GM23338 (cell line): Measurements from ENCODE around the gene TMEM245. TPM values are rescaled to one million over a fixed set of nuclear protein-coding genes. Genes with fewer than 3 reads are reported as not detected.

Source experiments
- ATAC-seq: fragments of 200-7000 bp; cut with Tn5 transposase; 3 replicates; pipeline ENCODE4 v1.9.1; 2020
- DNase-seq: peaks from one replicate; pipeline ENCODE4 v3.0.0-alpha.2; 2015; ENCODE audit warnings: low spot score
- H2AFZ ChIP-seq: fragments of 200-600 bp; sonication (generic); 2 replicates; pipeline ENCODE4 v1.8.0; 2016; ENCODE audit warnings: antibody characterized with exemption, mild to moderate bottlenecking, moderate library complexity
- H3F3A ChIP-seq: fragments of 200-600 bp; sonication (generic); replicated peaks from 2 replicates; pipeline ENCODE4 v1.8.0; 2017; ENCODE audit warnings: antibody characterized with exemption, mixed run types, low read depth
- H3K27ac ChIP-seq: fragments of 200-600 bp; sonication (generic); 2 replicates; pipeline ENCODE4 v1.6.1; 2016; ENCODE audit warnings: low read depth
- H3K27me3 ChIP-seq: fragments of 200-600 bp; sonication (generic); 2 replicates; pipeline ENCODE4 v1.8.0; 2016; ENCODE audit warnings: mild to moderate bottlenecking, mixed run types, moderate library complexity; ENCODE audit not compliant: insufficient read depth
- H3K36me3 ChIP-seq: fragments of 200-600 bp; sonication (generic); 2 replicates; pipeline ENCODE4 v1.8.0; 2016; ENCODE audit warnings: mild to moderate bottlenecking; ENCODE audit not compliant: insufficient read depth
- H3K4me1 ChIP-seq: fragments of 200-600 bp; sonication (generic); 2 replicates; pipeline ENCODE4 v1.8.0; 2016; ENCODE audit warnings: mild to moderate bottlenecking, moderate library complexity; ENCODE audit not compliant: insufficient read depth
- H3K4me2 ChIP-seq: fragments of 200-600 bp; sonication (generic); 2 replicates; pipeline ENCODE4 v1.7.1; 2017; ENCODE audit warnings: mixed run types
- H3K4me3 ChIP-seq: fragments of 200-600 bp; sonication (generic); 2 replicates; pipeline ENCODE4 v1.6.1; 2016; ENCODE audit warnings: mixed run types
- H3K79me2 ChIP-seq: fragments of 200-600 bp; sonication (generic); replicated peaks from 2 replicates; pipeline ENCODE4 v1.8.0; 2017; ENCODE audit warnings: mild to moderate bottlenecking; ENCODE audit not compliant: insufficient read depth
- H3K9me2 ChIP-seq: fragments of 200-600 bp; sonication (generic); 2 replicates; pipeline ENCODE4 v1.8.0; 2017; ENCODE audit not compliant: insufficient read depth
- H4K20me1 ChIP-seq: fragments of 200-600 bp; sonication (generic); replicated peaks from 2 replicates; pipeline ENCODE4 v1.8.0; 2017; ENCODE audit warnings: mild to moderate bottlenecking; ENCODE audit not compliant: insufficient read depth
- H3K27ac Mint-ChIP-seq: 2 replicates; pipeline ENCODE4 v1.8.0; 2020; ENCODE audit warnings: inconsistent platforms, mild to moderate bottlenecking, moderate library complexity, mixed read lengths
- H3K27me3 Mint-ChIP-seq: 3 replicates; pipeline ENCODE4 v1.8.0; 2022; ENCODE audit warnings: low read depth, mild to moderate bottlenecking, moderate library complexity, mixed read lengths, inconsistent platforms; ENCODE audit not compliant: insufficient read depth, poor library complexity
- H3K36me3 Mint-ChIP-seq: 3 replicates; pipeline ENCODE4 v1.8.0; 2021; ENCODE audit warnings: low read depth, mild to moderate bottlenecking, inconsistent platforms, moderate library complexity, mixed read lengths
- H3K4me1 Mint-ChIP-seq: 3 replicates; pipeline ENCODE4 v1.8.0; 2020; ENCODE audit warnings: mild to moderate bottlenecking, inconsistent platforms, mixed read lengths
- H3K4me3 Mint-ChIP-seq: 3 replicates; pipeline ENCODE4 v1.8.0; 2021; ENCODE audit warnings: moderate library complexity, mild to moderate bottlenecking, inconsistent platforms, mixed read lengths
- H3K9me3 Mint-ChIP-seq: 3 replicates; pipeline ENCODE4 v1.8.0; 2020; ENCODE audit warnings: moderate library complexity, mild to moderate bottlenecking, inconsistent platforms, mixed read lengths
- CREB1 ChIP-seq: fragments of 250-450 bp; sonication (Bioruptor Pico); IDR thresholded peaks from 2 replicates; pipeline ENCODE4 v1.5.0; 2020; ENCODE audit warnings: low read depth, mild to moderate bottlenecking, moderate library complexity
- EZH2 ChIP-seq: fragments of 200-600 bp; sonication (generic); IDR thresholded peaks from one replicate; pipeline ENCODE4 v1.8.0; 2017; ENCODE audit warnings: antibody characterized with exemption, mild to moderate bottlenecking, low read depth; ENCODE audit not compliant: unreplicated experiment
- EZH2phosphoT487 ChIP-seq: fragments of 200-600 bp; sonication (generic); IDR thresholded peaks from one replicate; pipeline ENCODE4 v1.8.1; 2018; ENCODE audit warnings: antibody characterized with exemption; ENCODE audit not compliant: unreplicated experiment
- JUNB ChIP-seq: IDR thresholded peaks from one replicate; pipeline ENCODE4 v1.6.1; 2016; ENCODE audit warnings: antibody characterized with exemption; ENCODE audit not compliant: unreplicated experiment
- NANOG ChIP-seq: IDR thresholded peaks from 2 replicates; pipeline ENCODE4 v1.6.1; 2016; ENCODE audit warnings: antibody characterized with exemption, borderline replicate concordance
- POLR2AphosphoS5 ChIP-seq: IDR thresholded peaks from 2 replicates; pipeline ENCODE4 v1.6.1; 2016; ENCODE audit warnings: antibody characterized with exemption, low read depth
- STAT1 ChIP-seq: IDR thresholded peaks from one replicate; pipeline ENCODE4 v1.6.1; 2016; ENCODE audit warnings: antibody characterized with exemption; ENCODE audit not compliant: unreplicated experiment
- ZNF114 ChIP-seq: fragments of 250-450 bp; sonication (Bioruptor Pico); IDR thresholded peaks from 2 replicates; pipeline ENCODE4 v1.5.0; 2020; ENCODE audit warnings: mild to moderate bottlenecking, moderate library complexity
- ZNF331 ChIP-seq: fragments of 250-450 bp; sonication (Bioruptor Pico); IDR thresholded peaks from 2 replicates; pipeline ENCODE4 v1.5.0; 2020; ENCODE audit warnings: low read depth, mild to moderate bottlenecking, moderate library complexity
- polyA plus RNA-seq: library from polyadenylated mRNA; unstranded; fragments of >200 nt; fragmentation: Nextera tagmentation; extraction: Ambion mirVana; gene quantifications from 2 replicates; pipeline ENCODE4 v1.2.1, GENCODE V29; 2016
- total RNA-seq: library from RNA; depleted of rRNA; stranded (reverse); fragments of >200 nt; shearing (Covaris generic); gene quantifications from 2 replicates; pipeline ENCODE4 v1.2.3, GENCODE V29; 2014
- TF ChIP-seq, protein P1 (sequence below): IDR thresholded peaks from 2 replicates; pipeline ENCODE4 v1.6.1; 2016; ENCODE audit warnings: antibody characterized with exemption

Gene TMEM245
- total and polyA plus RNA-seq, 2 experiments from 2014 or later, result 17.3 to 64.1 TPM

DNA sequence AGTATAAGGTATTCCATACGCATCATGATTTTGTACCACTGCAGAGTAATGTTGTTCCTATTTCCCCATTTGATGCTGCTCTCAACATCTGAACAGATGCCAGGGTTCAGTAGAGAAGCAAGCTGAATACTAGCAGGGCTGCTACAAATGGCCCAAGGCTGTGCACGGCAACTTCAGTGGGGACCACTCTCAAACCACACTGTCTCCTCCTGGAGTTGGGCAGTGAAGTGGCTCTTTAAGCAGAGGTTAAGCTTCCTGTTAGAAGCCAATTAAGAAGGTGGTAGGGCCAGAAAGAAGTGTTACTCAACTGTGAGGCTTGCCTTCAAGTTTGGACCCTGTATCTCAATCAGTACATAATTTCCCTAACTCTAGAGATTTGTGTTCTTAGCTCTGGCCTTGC, 32.0 kb downstream of the TMEM245 start:
- Mint-ChIP-seq H3K4me1 (peaks cover 1% of the 10 kb centered on the region; the same call in 1 of the 3 replicates), H3K4me3 (no peak overlapping the region), H3K27ac (no peak overlapping the region), H3K9me3 (no peaks in the 10 kb centered on the region), H3K36me3 (peaks cover 45% of the 10 kb centered on the region), H3K27me3 (peaks cover under 1% of the 10 kb centered on the region)
- H3K4me3 ChIP-seq, result no peak overlapping the region
- H3K4me1 ChIP-seq, result 0 out of 2 replicates have a peak, but pooled peaks cover 3% of the 10 kb centered on the region
- DNase-seq (no peak), ATAC-seq (no peak)
- H4K20me1 ChIP-seq, result peaks cover 8% of the 10 kb centered on the region
- no peak overlapping the region for H3K27ac ChIP-seq
- peaks cover 30% of the 10 kb centered on the region; the same call in 1 of the 2 replicates for H3K79me2 ChIP-seq
- no peak overlapping the region for H2AFZ ChIP-seq
- TF ChIP-seq EZH2phosphoT487, result no peak
- TF ChIP-seq, protein P1, sequence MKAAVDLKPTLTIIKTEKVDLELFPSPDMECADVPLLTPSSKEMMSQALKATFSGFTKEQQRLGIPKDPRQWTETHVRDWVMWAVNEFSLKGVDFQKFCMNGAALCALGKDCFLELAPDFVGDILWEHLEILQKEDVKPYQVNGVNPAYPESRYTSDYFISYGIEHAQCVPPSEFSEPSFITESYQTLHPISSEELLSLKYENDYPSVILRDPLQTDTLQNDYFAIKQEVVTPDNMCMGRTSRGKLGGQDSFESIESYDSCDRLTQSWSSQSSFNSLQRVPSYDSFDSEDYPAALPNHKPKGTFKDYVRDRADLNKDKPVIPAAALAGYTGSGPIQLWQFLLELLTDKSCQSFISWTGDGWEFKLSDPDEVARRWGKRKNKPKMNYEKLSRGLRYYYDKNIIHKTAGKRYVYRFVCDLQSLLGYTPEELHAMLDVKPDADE, result no peak
- no peak for TF ChIP-seq ZNF331 (CRISPR knock-in tag)
- no peaks in the 10 kb centered on the region for H3K9me2 ChIP-seq
- H3K4me2 ChIP-seq, result no peak overlapping the region
- H3K36me3 ChIP-seq, result peaks cover 15% of the 10 kb centered on the region
- no peaks in the 10 kb centered on the region for H3F3A ChIP-seq
- H3K27me3 ChIP-seq, result no peaks in the 10 kb centered on the region

DNA sequence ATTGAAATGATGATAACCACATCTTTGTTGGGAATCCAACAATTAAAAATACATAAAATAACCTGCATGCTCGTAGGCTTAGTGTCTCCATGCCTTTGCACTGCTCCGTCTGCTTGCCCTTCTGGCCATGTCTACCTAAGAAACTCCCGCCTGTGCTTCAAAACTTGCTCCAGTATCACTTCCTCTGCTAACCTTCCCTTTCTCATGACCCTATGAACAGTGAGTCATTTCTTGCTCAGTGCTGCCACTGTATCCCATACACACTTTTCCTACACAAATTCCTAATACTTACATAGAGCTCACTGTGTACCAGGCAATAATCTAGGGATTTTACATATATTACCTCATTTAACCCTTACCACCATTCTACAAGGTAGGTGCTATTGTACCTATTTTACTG, 33.5 kb downstream of the TMEM245 start:
- Histone ChIP-seq H3K79me2 (peaks cover 21% of the 10 kb centered on the region; the same call in 1 of the 2 replicates), H3K4me3 (no peak overlapping the region), H3K4me1 (no peaks in the 10 kb centered on the region), H3K36me3 (peaks cover 10% of the 10 kb centered on the region), H3K4me2 (no peak overlapping the region), H3K27me3 (no peaks in the 10 kb centered on the region), H3F3A (no peaks in the 10 kb centered on the region), H2AFZ (no peak overlapping the region), H4K20me1 (peaks cover 7% of the 10 kb centered on the region), H3K9me2 (no peaks in the 10 kb centered on the region), H3K27ac (no peak overlapping the region)
- DNase-seq (no peak), ATAC-seq (no peak)
- H3K9me3 Mint-ChIP-seq, result no peaks in the 10 kb centered on the region
- TF ChIP-seq EZH2phosphoT487 (no peak), ZNF114 (CRISPR knock-in tag) (no peak), EZH2 (no peak), NANOG (no peak)
- no peaks in the 10 kb centered on the region for H3K27me3 Mint-ChIP-seq
- no peak overlapping the region for H3K4me3 Mint-ChIP-seq
- no peak overlapping the region for H3K27ac Mint-ChIP-seq
- no peaks in the 10 kb centered on the region for H3K4me1 Mint-ChIP-seq
- peaks cover 36% of the 10 kb centered on the region for H3K36me3 Mint-ChIP-seq

DNA sequence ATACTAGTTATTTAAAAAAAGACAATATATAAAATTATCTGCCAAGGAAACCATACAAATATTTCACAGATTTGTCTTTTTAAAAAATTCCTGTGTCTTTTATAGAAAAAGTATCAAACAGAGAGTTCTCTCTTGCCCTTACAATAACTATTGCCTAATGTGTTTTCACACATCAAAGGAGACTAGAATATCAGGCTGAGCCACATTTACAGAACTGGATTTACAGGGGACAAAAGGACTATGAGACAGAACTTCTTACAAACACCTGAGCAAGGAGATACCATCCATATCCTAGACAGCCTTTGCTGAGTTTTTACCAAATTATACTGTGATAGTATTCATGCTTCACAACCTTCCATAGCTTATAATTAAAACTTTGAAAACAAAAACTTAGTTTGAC, 34.2 kb downstream of the TMEM245 start:
- Histone ChIP-seq H3K79me2 (peaks cover 21% of the 10 kb centered on the region; the same call in 1 of the 2 replicates), H4K20me1 (peaks cover 4% of the 10 kb centered on the region), H3F3A (no peaks in the 10 kb centered on the region), H3K27me3 (no peaks in the 10 kb centered on the region), H3K4me1 (no peaks in the 10 kb centered on the region), H3K36me3 (peaks cover 10% of the 10 kb centered on the region), H3K4me2 (no peak overlapping the region), H3K4me3 (no peak overlapping the region), H3K9me2 (no peaks in the 10 kb centered on the region), H2AFZ (no peak overlapping the region), H3K27ac (no peak overlapping the region; the same call in 1 of the 2 replicates)
- ATAC-seq, result no peak
- Mint-ChIP-seq H3K27ac (no peak overlapping the region), H3K27me3 (no peaks in the 10 kb centered on the region), H3K4me3 (no peak overlapping the region), H3K9me3 (no peaks in the 10 kb centered on the region), H3K4me1 (no peaks in the 10 kb centered on the region), H3K36me3 (peaks cover 29% of the 10 kb centered on the region)
- DNase-seq, result no peak
- no peak for TF ChIP-seq ZNF114 (CRISPR knock-in tag)
- no peak for TF ChIP-seq CREB1 (CRISPR knock-in tag)
- TF ChIP-seq ZNF331 (CRISPR knock-in tag), result no peak
- no peak for TF ChIP-seq EZH2phosphoT487
- no peak for TF ChIP-seq POLR2AphosphoS5
- TF ChIP-seq, protein P1, result no peak
- TF ChIP-seq NANOG, result no peak
- TF ChIP-seq JUNB, result no peak
- no peak for TF ChIP-seq EZH2
- no peak for TF ChIP-seq STAT1
